Uterus (tissue), 4 donors: Measurements from ENCODE around the gene IL10. TPM values are rescaled to one million over a fixed set of nuclear protein-coding genes. Genes with fewer than 3 reads are reported as not detected.

Source experiments
- DNase-seq, 2 donors: peaks; one replicate each; pipeline ENCODE4 v3.0.0-alpha.2; 2019 to 2020
- H3K27ac ChIP-seq, 2 donors: fragments of 200-600 bp; sonication (generic); 1 replicate in 1 of 2; 2 replicates in 1 of 2; pipeline ENCODE4 v1.5.1; 2016 to 2018
- H3K27me3 ChIP-seq, 2 donors: fragments of 200-600 bp; sonication (generic); one replicate each; pipeline ENCODE4 v1.5.1; 2018 to 2019; ENCODE audit warnings: control low read depth in 1 of 2
- H3K36me3 ChIP-seq, 2 donors: fragments of 200-600 bp; sonication (generic); one replicate each; pipeline ENCODE4 v1.5.1; 2019; ENCODE audit warnings: control low read depth in 1 of 2
- H3K4me1 ChIP-seq, 2 donors: fragments of 200-600 bp; sonication (generic); one replicate each; pipeline ENCODE4 v1.5.1; 2018 to 2019; ENCODE audit warnings: control low read depth in 1 of 2
- H3K4me3 ChIP-seq, 2 donors: fragments of 200-600 bp; sonication (generic); 1 replicate in 1 of 2; 2 replicates in 1 of 2; pipeline ENCODE4 v1.5.1; 2018 to 2019; ENCODE audit warnings: mild to moderate bottlenecking in 1 of 2
- H3K9me3 ChIP-seq, 2 donors: fragments of 200-600 bp; sonication (generic); one replicate each; pipeline ENCODE4 v1.5.1; 2019; ENCODE audit warnings: control low read depth in 1 of 2
- POLR2A ChIP-seq, 2 donors: fragments of 450-650 bp; IDR thresholded peaks; one replicate each; pipeline ENCODE4 v1.6.1; 2016; ENCODE audit warnings: antibody characterized with exemption in 2 of 2, mild to moderate bottlenecking in 1 of 2, moderate library complexity in 1 of 2
- intact Hi-C: fragments of 100-400 bp; cut with DNase I; formaldehyde crosslinking; loops from one replicate; pipeline ENCODE4 v1.15.1; 2023; ENCODE audit warnings: low total_unique reads
- total RNA-seq, 4 donors: library from RNA; depleted of rRNA in 3 of 4; stranded (reverse); fragments of >200 nt in 3 of 4; gene quantifications; one replicate each; pipeline versions ENCODE4 v1.1.0 to v1.2.4, GENCODE V29; 2014 to 2023
- TF ChIP-seq, protein P1 (sequence below), 4 experiments: fragments of 200-600 bp in 2 of 4; fragments of 450-650 bp in 2 of 4; sonication (generic) in 2 of 4; IDR thresholded peaks; one replicate each; pipeline ENCODE4 v1.5.1; 2016 to 2019; ENCODE audit warnings: antibody characterized with exemption in 4 of 4, mild to moderate bottlenecking in 2 of 4, moderate library complexity in 1 of 4
- donor health status: DM: yes; HTN: yes; CAD: no.

IL10 gene
- total RNA-seq, 4 donors from 2014 or later, result 0.55 to 3.2 TPM; not detected in 2

DNA sequence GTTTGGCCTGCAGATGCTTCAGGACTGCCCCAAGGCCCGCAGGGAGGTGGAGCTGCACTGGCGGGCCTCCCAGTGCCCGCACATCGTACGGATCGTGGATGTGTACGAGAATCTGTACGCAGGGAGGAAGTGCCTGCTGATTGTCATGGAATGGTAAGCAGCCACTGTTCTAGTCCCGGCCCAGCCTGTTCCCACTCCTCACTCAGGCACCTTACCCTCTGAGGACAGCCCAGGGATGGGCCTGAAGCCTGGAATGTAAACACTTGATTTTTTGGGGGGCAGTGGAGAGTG, 43.7 kb downstream of the IL10 start:
- H3K36me3 ChIP-seq, result no peaks in the 10 kb centered on the region
- DNase-seq, result no peak
- intact Hi-C loops, result loop anchor here (5.0 to 10.0 kb wide), 2 partner anchors 104 to 179 kb away; no protein-coding TSS in a partner anchor
- H3K4me1 ChIP-seq, result peaks cover 0 to 12% of the 10 kb centered on the region in 2 donors
- TF ChIP-seq, protein P1, sequence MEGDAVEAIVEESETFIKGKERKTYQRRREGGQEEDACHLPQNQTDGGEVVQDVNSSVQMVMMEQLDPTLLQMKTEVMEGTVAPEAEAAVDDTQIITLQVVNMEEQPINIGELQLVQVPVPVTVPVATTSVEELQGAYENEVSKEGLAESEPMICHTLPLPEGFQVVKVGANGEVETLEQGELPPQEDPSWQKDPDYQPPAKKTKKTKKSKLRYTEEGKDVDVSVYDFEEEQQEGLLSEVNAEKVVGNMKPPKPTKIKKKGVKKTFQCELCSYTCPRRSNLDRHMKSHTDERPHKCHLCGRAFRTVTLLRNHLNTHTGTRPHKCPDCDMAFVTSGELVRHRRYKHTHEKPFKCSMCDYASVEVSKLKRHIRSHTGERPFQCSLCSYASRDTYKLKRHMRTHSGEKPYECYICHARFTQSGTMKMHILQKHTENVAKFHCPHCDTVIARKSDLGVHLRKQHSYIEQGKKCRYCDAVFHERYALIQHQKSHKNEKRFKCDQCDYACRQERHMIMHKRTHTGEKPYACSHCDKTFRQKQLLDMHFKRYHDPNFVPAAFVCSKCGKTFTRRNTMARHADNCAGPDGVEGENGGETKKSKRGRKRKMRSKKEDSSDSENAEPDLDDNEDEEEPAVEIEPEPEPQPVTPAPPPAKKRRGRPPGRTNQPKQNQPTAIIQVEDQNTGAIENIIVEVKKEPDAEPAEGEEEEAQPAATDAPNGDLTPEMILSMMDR (IDR thresholded peaks at IDR 0.05), result no peak
- no peak for TF ChIP-seq POLR2A (IDR thresholded peaks at IDR 0.05)
- no peaks in the 10 kb centered on the region for H3K9me3 ChIP-seq
- no peaks in the 10 kb centered on the region for H3K27me3 ChIP-seq
- H3K4me3 ChIP-seq, result no peak overlapping the region
- no peak overlapping the region for H3K27ac ChIP-seq

DNA sequence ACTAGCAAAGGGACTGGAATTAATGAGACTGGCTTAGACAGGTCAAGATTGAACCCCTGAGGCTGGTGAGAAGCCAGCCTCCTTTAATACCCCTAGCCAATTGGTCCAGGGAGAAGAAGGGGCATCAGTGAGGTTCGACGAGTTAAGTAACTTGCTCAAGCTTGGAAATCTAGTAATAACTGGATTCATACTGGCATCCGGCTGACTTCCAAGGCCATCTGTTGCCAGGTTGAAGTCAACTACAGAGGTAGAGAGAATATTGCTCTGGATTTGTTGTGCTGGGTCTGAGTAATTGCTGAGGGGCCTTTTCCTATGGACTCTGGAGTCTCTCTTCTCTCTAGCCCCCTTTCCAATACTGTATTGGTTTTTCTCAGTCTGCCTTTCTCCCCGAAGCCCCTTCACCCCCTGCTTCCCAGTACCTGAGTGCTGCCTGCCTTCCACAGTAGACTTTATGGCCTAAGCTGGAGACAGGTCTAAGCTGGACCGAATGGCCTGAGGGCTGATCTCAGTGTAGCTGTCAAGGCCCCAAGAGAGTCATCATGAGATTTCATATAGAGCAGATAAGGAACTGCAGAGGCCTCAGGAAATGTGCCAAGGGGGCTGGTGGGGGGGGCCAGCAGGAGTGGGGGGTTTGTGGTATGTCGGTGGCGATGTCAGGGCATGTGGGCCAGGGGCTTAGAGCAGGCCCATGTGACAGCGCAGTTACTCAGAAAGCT, 44.2 kb downstream of the IL10 start:
- no peak for DNase-seq
- intact Hi-C loops, result loop anchor here (5.0 to 10.0 kb wide), 2 partner anchors 103 to 179 kb away; no protein-coding TSS in a partner anchor
- Histone ChIP-seq H3K36me3 (no peaks in the 10 kb centered on the region), H3K9me3 (no peaks in the 10 kb centered on the region), H3K27ac (no peak overlapping the region), H3K27me3 (no peaks in the 10 kb centered on the region), H3K4me1 (peaks cover 0 to 14% of the 10 kb centered on the region in 2 donors), H3K4me3 (no peak overlapping the region)
- TF ChIP-seq, protein P1 (IDR thresholded peaks at IDR 0.05), result no peak
- no peak for TF ChIP-seq POLR2A (IDR thresholded peaks at IDR 0.05)

DNA sequence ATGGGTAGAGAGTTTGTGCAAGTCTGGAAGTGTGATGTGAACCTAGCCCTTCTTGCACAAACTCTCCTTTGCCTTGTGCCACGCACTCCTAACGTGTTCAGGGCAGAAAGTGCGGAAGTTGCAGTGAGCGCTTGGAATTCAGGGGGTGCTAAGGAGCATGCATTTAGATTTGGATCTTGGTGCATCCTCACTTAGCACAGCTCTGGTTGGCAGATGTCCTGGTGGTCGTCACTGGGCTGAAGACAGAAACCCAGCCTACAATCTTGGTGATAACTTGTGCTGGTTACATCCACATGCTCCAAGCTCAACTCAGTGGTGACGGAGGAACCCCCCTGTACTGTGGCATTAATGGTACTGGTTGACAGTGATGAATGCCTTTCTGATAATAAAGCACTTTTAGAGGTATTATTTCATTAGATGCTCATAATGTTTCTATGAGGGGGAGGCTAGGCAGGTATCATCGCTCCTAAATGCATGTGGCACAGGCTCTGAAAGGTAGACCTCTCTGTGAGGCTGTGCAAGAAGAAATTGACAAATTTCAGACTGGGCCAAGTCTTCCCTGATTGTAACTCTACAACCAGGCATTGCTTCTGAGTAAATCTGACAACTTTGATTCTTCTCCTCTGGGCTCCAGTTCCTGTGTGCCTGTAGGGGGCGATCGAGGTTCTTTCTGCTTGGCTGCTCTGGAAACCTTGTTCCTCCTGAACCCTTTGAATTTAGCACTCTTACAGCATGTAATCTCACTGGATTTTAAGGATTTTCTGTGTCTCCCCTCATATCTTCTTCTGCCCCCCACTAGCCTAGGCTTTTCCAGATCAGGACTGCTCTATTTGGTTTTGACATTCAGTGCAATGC, 47.0 kb downstream of the IL10 start:
- no peak for TF ChIP-seq POLR2A (IDR thresholded peaks at IDR 0.05)
- TF ChIP-seq, protein P1 (IDR thresholded peaks at IDR 0.05), result peak in 3 of 4 experiments; percentile 13 to 31 (median 16)
- intact Hi-C loops, result loop anchor here (5.0 to 10.0 kb wide), 2 partner anchors 101 to 182 kb away; no protein-coding TSS in a partner anchor
- DNase-seq, result no peak
- Histone ChIP-seq H3K4me3 (no peak overlapping the region), H3K27me3 (no peaks in the 10 kb centered on the region), H3K4me1 (peaks cover 0 to 14% of the 10 kb centered on the region in 2 donors), H3K36me3 (no peaks in the 10 kb centered on the region), H3K9me3 (no peaks in the 10 kb centered on the region), H3K27ac (no peak overlapping the region)

DNA sequence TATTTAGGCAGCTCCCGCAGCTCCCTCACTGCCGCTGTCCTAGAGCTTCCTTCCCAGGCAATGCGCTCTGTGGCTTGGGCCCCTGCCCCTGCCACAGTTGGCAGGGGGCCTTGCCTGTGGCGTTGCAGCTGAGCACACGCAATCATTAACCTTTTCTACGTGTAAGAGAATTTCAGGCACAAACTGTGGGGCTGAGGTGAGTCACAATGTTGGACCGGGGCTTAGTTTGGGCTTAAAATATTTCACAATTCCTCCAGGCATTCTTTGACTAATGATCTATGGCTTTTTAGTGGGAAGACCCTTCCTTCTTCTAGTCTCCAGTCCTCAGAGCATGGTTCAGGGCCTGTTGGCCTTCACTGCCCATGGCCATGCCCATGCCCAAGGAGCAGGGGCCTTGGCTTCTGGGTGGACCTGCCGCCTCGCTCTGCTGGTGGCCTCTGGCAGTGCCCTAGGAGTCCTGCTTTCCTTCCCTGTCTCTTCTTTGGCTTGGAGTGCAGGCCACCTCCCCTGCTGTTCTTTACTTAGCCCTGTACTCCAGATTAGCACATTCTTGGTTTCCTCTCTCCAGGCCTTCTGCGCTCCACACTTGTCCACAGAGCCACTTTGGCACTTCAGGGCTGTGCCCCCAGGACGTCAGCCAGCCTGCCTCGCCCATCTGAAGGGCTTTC, 48.4 kb downstream of the IL10 start:
- no peaks in the 10 kb centered on the region for H3K27me3 ChIP-seq
- intact Hi-C loops, result loop anchor here (10.0 kb wide), 1 partner anchor 99 kb away; no protein-coding TSS in a partner anchor
- peak; percentile 54 to 65 for DNase-seq

More for the DNA sequence above, 48.4 kb downstream of the IL10 start:
- peaks cover 0 to 14% of the 10 kb centered on the region in 2 donors for H3K4me1 ChIP-seq
- H3K9me3 ChIP-seq, result no peaks in the 10 kb centered on the region
- TF ChIP-seq, protein P1 (IDR thresholded peaks at IDR 0.05), result peak in 1 of 4 experiments; percentile 23
- no peak for TF ChIP-seq POLR2A (IDR thresholded peaks at IDR 0.05)
- H3K4me3 ChIP-seq, result no peak overlapping the region
- no peaks in the 10 kb centered on the region for H3K36me3 ChIP-seq
- H3K27ac ChIP-seq, result peak overlapping the region; percentile 14 to 69
